Fibroblast of pulmonary artery (primary cell): ENCODE results near the gene THADA.
"Not testable (repeated sequence)": the region's sequence is repeated elsewhere in the genome, so short reads cannot be mapped to it uniquely, and the experiment has no call there.

Source experiments
- DNase-seq: peaks from one replicate; pipeline ENCODE4 v3.0.0-alpha.2; 2010; ENCODE audit warnings: low read depth
- H3K4me3 ChIP-seq: replicated peaks from 2 replicates; pipeline ENCODE4 v1.5.1; 2011; ENCODE audit warnings: low read depth, mild to moderate bottlenecking, control low read depth, low read length, moderate library complexity
- CTCF ChIP-seq: IDR thresholded peaks from 2 replicates; pipeline ENCODE4 v1.5.1; 2011; ENCODE audit warnings: mild to moderate bottlenecking, control low read depth, low read length, inconsistent platforms; ENCODE audit errors: missing control alignments

THADA gene

DNA sequence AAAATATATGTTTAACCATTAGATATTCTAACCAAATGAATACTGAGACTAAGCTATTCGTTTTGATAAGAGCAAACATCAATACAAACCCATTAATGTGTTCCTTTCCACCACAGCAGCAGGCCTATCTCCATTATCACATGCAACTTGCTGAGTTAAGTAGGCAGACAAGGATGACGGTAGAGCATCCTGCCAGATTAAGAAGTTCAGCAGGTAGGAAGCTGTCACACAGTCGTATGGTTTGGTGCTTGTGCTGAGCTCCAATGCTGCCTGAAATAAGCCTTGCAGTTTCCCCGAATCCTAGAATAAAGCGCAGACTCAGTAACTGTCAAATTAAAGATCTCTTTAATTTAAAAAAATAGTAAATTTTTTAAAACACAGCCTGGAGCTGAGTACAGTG is 39.6 kb downstream of the THADA start:
- DNase-seq: no peak
- no peak for TF ChIP-seq CTCF
- no peak overlapping the region for H3K4me3 ChIP-seq

- no peak for DNase-seq
- TF ChIP-seq CTCF: no peak
- H3K4me3 ChIP-seq: no peak overlapping the region
These were observed 42.4 kb downstream of the THADA start for GRCh38 chr2:43553341-43553855.

GRCh38 chr2:43551990-43552389 is 43.8 kb downstream of the THADA start:
- no peak overlapping the region for H3K4me3 ChIP-seq
- no peak for TF ChIP-seq CTCF
- DNase-seq: peak; percentile 11

DNA sequence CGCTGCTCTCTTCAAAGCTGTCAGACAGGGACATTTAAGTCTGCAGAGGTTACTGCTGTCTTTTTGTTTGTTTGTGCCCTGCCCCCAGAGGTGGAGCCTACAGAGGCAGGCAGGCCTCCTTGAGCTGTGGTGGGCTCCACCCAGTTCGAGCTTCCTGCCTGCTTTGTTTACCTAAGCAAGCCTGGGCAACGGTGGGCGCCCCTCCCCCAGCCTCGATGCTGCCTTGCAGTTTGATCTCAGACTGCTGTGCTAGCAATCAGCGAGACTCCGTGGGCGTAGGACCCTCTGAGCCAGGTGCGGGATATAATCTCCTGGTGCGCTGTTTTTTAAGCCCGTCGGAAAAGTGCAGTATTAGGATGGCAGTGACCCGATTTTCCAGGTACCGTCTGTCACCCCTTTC is 47.5 kb downstream of the THADA start:
- DNase-seq, H3K4me3 ChIP-seq: not testable (repeated sequence)

DNA sequence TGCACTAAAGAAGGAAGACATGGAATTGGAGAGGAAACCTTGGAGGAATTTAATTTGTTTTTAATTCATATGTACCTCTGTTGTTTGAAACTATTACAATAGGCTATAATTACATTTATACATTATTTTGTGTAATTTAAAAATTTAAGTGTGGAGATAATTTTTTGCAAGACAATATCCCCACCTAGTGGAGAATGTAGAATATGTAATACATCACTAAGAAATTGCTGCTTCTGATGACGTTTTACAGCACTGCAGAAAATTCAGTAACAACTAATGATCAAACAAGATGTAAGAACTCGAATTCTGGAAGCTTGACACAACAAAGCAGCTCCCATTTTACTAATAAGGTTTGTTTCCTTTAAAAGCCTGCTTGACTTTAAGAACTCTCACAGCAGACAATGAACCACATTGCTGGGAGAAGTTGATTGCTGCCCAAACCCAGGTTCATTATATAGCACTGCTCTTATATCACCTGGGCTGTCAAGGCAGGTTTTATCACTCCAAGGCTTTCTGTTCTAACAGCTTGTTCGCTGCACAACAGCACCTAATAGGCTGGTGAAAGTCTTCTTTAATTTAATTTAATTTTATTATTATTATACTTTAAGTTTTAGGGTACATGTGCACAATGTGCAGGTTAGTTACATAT is 53.4 kb downstream of the THADA start:
- H3K4me3 ChIP-seq: no peak overlapping the region
- DNase-seq: peak; percentile 79
- peak; percentile 41 for TF ChIP-seq CTCF

GRCh38 chr2:43541165-43541564 is 54.7 kb downstream of the THADA start:
- TF ChIP-seq CTCF: no peak
- no peak for DNase-seq
- no peak overlapping the region for H3K4me3 ChIP-seq

GRCh38 chr2:43540021-43540779 is 55.6 kb downstream of the THADA start:
- no peak for TF ChIP-seq CTCF
- H3K4me3 ChIP-seq: no peak overlapping the region
- DNase-seq: peak; percentile 95
